Endothelial cell of umbilical vein (primary cell): ENCODE results near the gene NT5C. TPM values are rescaled to one million over a fixed set of nuclear protein-coding genes. Genes with fewer than 3 reads are reported as not detected.

Source experiments
- BruUV-seq: library from RNA; stranded (reverse); fragments of 400-500 nt; replicated peaks from 2 replicates; lab custom pipeline; 2021; lab: Mats Ljungman, UMichigan
- CTCF ChIA-PET: fragments of 300-600, 350-600 bp; sonication (Branson Sonifier 250); formaldehyde crosslinking; loops from one replicate; lab custom pipeline; 2021; ENCODE audit warnings: antibody characterized with exemption, inconsistent platforms; lab: Charles Lee
- POLR2A ChIA-PET: fragments of 300-600, 350-600 bp; sonication (Branson Sonifier 250); formaldehyde crosslinking; loops from one replicate; lab custom pipeline; 2021; ENCODE audit warnings: antibody characterized with exemption, inconsistent platforms; lab: Charles Lee
- DNase-seq: peaks from one replicate; pipeline ENCODE4 v3.0.0-alpha.2; 2011; ENCODE audit warnings: low read depth, low spot score
- FAIRE-seq: peaks from 2 replicates; lab custom pipeline; 2011; peaks lifted over from hg19 to GRCh38; lab: Jason Lieb, UNC
- H2AFZ ChIP-seq: 2 replicates; pipeline ENCODE4 v1.6.0; 2012; ENCODE audit warnings: low read depth, low read length, control low read depth, inconsistent platforms
- H3K27ac ChIP-seq: 2 replicates; pipeline ENCODE4 v1.5.1; 2011; ENCODE audit warnings: low read depth, mild to moderate bottlenecking, control low read depth, low read length, moderate library complexity; ENCODE audit not compliant: insufficient read depth
- H3K27me3 ChIP-seq, 2 experiments: 2 replicates each; pipeline versions ENCODE4 v1.6.0 to v1.6.1; 2011; ENCODE audit warnings: low read length in 2 of 2, mixed read lengths in 1 of 2; ENCODE audit not compliant: control insufficient read depth in 2 of 2, insufficient read depth in 2 of 2
- H3K36me3 ChIP-seq, 2 experiments: 2 replicates in 1 of 2; 3 replicates in 1 of 2; pipeline ENCODE4 v1.5.1; 2011; ENCODE audit warnings: low read length in 2 of 2, mild to moderate bottlenecking in 1 of 2, moderate library complexity in 1 of 2; ENCODE audit not compliant: control insufficient read depth in 2 of 2, insufficient read depth in 2 of 2; ENCODE audit errors: extremely low read depth in 1 of 2
- H3K4me1 ChIP-seq: 3 replicates; pipeline ENCODE4 v1.5.1; 2011; ENCODE audit warnings: mild to moderate bottlenecking, low read length; ENCODE audit not compliant: control insufficient read depth, insufficient read depth; ENCODE audit errors: extremely low read depth
- H3K4me2 ChIP-seq: 2 replicates; pipeline ENCODE4 v1.6.1; 2011; ENCODE audit warnings: low read length, control low read depth, mixed read lengths; ENCODE audit not compliant: insufficient read depth
- H3K4me3 ChIP-seq, 3 experiments: fragments of 200-600 bp in 1 of 3; sonication (generic), shearing (Covaris generic) in 1 of 3; replicated peaks in 1 of 3; 2 replicates each; pipeline ENCODE4 v1.5.1; 2011 to 2016; ENCODE audit warnings: control low read depth in 3 of 3, low read length in 3 of 3, mild to moderate bottlenecking in 2 of 3, inconsistent platforms in 1 of 3, low read depth in 1 of 3, moderate library complexity in 1 of 3; ENCODE audit not compliant: insufficient read depth in 1 of 3
- H3K79me2 ChIP-seq: 2 replicates; pipeline ENCODE4 v1.6.0; 2012; ENCODE audit warnings: low read length, inconsistent platforms; ENCODE audit not compliant: control insufficient read depth, insufficient read depth
- H3K9ac ChIP-seq: replicated peaks from 2 replicates; pipeline ENCODE3; 2011; ENCODE audit warnings: low read length, control low read depth; ENCODE audit not compliant: insufficient read depth; ENCODE audit errors: extremely low read depth
- H3K9me1 ChIP-seq: replicated peaks from 3 replicates; pipeline ENCODE4 v1.6.0; 2011; ENCODE audit warnings: mild to moderate bottlenecking, low read length; ENCODE audit not compliant: control insufficient read depth, insufficient read depth; ENCODE audit errors: extremely low read depth
- H3K9me3 ChIP-seq: replicated peaks from 2 replicates; pipeline ENCODE4 v1.5.1; 2012; ENCODE audit warnings: low read length, inconsistent platforms; ENCODE audit not compliant: control insufficient read depth, insufficient read depth
- H4K20me1 ChIP-seq: replicated peaks from 2 replicates; pipeline ENCODE3; 2011; ENCODE audit warnings: mild to moderate bottlenecking, low read length; ENCODE audit not compliant: control insufficient read depth, insufficient read depth; ENCODE audit errors: extremely low read depth
- EZH2 ChIP-seq: IDR thresholded peaks from 2 replicates; pipeline ENCODE4 v1.6.1; 2012; ENCODE audit warnings: borderline replicate concordance, low read depth, mild to moderate bottlenecking, moderate library complexity, low read length, inconsistent platforms; ENCODE audit not compliant: severe bottlenecking
- FOS ChIP-seq: IDR thresholded peaks from 2 replicates; pipeline ENCODE4 v1.6.1; 2011; ENCODE audit warnings: mild to moderate bottlenecking, low read length, moderate library complexity, borderline replicate concordance; ENCODE audit not compliant: insufficient read depth
- GATA2 ChIP-seq: IDR thresholded peaks from 2 replicates; pipeline ENCODE4 v1.7.0; 2011; ENCODE audit warnings: low read depth, mild to moderate bottlenecking, moderate library complexity, mixed read lengths, low read length; ENCODE audit not compliant: insufficient read length, insufficient read depth
- JUN ChIP-seq: IDR thresholded peaks from 2 replicates; pipeline ENCODE4 v1.6.1; 2011; ENCODE audit warnings: borderline replicate concordance, low read depth; ENCODE audit not compliant: insufficient read length, insufficient read depth
- MYC ChIP-seq: IDR thresholded peaks from one replicate; pipeline ENCODE4 v1.6.1; 2011; ENCODE audit warnings: mild to moderate bottlenecking, low read depth, low read length
- POLR2A ChIP-seq: IDR thresholded peaks from 2 replicates; pipeline ENCODE4 v1.6.1; 2012; ENCODE audit warnings: low read depth, mild to moderate bottlenecking, control low read depth, low read length
- POLR2AphosphoS5 ChIP-seq: IDR thresholded peaks from 2 replicates; pipeline ENCODE4 v1.6.1; 2012; ENCODE audit warnings: low read depth, mild to moderate bottlenecking, control low read depth, low read length, moderate library complexity; ENCODE audit not compliant: insufficient read depth
- dilution Hi-C: fragments of 300-500 bp; cut with MboI; formaldehyde crosslinking; loops from one replicate; pipeline ENCODE4 v1.15.0; 2019; ENCODE audit warnings: low sequenced_read_pairs; ENCODE audit not compliant: extremely low pct_ligation_motif_present
- intact Hi-C: fragments of 100-400 bp; cut with micrococcal nuclease; formaldehyde crosslinking; loops from one replicate; pipeline ENCODE4 v1.10.0; 2022
- polyA plus RNA-seq, 4 experiments: library from polyadenylated mRNA; depleted of rRNA in 3 of 4; stranded (reverse) in 3 of 4; unstranded in 1 of 4; fragments of >200 nt; gene quantifications; 2 replicates each; pipeline versions ENCODE4 v1.2.1 to v1.2.3, GENCODE V29; 2011 to 2012; ENCODE audit warnings: missing spikeins in 1 of 4
- total RNA-seq: library from RNA; stranded (reverse); gene quantifications from 2 replicates; pipeline ENCODE4 v1.2.3, GENCODE V29; 2021
- TF ChIP-seq, protein P1 (sequence below): IDR thresholded peaks from 2 replicates; pipeline ENCODE4 v1.6.1; 2011; ENCODE audit not compliant: insufficient read depth, insufficient read length
- TF ChIP-seq, protein P2 (sequence below), 2 donors: IDR thresholded peaks; 1 replicate in 1 of 2; 2 replicates in 1 of 2; pipeline ENCODE4 v1.5.1; 2011; ENCODE audit warnings: low read length in 2 of 2, mild to moderate bottlenecking in 2 of 2, moderate library complexity in 2 of 2, control low read depth in 1 of 2, inconsistent platforms in 1 of 2, low read depth in 1 of 2; ENCODE audit not compliant: insufficient read depth in 1 of 2; ENCODE audit errors: extremely low read depth in 1 of 2

Gene NT5C
- total and polyA plus RNA-seq, 2 donors (not counting 3 experiments of a cell fraction or from before 2014, with no cell fraction given) = 29.1 to 39.2 TPM

DNA sequence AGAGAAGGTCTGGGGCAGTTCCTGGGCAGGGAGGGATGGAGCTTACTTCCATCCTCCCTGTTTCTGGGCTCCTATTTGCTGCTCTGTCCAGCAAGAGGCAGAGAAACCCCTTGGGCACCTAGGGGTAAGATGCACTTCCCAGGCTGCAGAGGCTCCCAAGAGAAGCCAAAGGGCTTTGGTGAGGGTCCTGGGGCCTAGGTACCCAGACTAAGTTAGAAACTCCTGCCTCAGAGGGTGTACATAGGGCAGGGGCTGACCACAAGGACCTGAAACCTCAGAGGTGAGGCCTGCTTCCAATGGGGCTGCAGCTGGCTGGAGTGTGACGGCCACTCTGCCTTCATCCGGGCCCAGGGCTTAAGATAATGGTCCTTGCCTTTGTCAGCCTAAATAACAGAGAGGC is 23.3 kb downstream of the NT5C start:
- H3K36me3 ChIP-seq = no peaks in the 10 kb centered on the region
- DNase-seq (no peak), FAIRE-seq (no peak)
- H2AFZ ChIP-seq = no peak overlapping the region
- H3K4me3 ChIP-seq = no peak overlapping the region
- no peaks in the 10 kb centered on the region for H3K27me3 ChIP-seq
- CTCF ChIA-PET = interaction anchor here (4.3 to 5.1 kb wide), 2 partner anchors 20 to 46 kb away, joined by 35 to 80 read pairs; partner anchors contain the start of gene SLC16A5
- intact Hi-C loops (loop anchor here (5.0 kb wide), 2 partner anchors 61 to 74 kb away; partner anchors contain the start of genes ATP5PD, KCTD2 and SUMO2), dilution Hi-C loops (no loop called here)
- no peak overlapping the region for H3K4me2 ChIP-seq
- no peaks in the 10 kb centered on the region for H4K20me1 ChIP-seq
- H3K9ac ChIP-seq = no peak overlapping the region
- POLR2A ChIA-PET = no interaction called here
- no peak overlapping the region for H3K27ac ChIP-seq
- no peak for TF ChIP-seq EZH2
- TF ChIP-seq POLR2AphosphoS5 = no peak
- TF ChIP-seq, protein P1, sequence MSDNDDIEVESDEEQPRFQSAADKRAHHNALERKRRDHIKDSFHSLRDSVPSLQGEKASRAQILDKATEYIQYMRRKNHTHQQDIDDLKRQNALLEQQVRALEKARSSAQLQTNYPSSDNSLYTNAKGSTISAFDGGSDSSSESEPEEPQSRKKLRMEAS = no peak
- no peak for TF ChIP-seq JUN
- no peak for TF ChIP-seq FOS
- TF ChIP-seq, protein P2, sequence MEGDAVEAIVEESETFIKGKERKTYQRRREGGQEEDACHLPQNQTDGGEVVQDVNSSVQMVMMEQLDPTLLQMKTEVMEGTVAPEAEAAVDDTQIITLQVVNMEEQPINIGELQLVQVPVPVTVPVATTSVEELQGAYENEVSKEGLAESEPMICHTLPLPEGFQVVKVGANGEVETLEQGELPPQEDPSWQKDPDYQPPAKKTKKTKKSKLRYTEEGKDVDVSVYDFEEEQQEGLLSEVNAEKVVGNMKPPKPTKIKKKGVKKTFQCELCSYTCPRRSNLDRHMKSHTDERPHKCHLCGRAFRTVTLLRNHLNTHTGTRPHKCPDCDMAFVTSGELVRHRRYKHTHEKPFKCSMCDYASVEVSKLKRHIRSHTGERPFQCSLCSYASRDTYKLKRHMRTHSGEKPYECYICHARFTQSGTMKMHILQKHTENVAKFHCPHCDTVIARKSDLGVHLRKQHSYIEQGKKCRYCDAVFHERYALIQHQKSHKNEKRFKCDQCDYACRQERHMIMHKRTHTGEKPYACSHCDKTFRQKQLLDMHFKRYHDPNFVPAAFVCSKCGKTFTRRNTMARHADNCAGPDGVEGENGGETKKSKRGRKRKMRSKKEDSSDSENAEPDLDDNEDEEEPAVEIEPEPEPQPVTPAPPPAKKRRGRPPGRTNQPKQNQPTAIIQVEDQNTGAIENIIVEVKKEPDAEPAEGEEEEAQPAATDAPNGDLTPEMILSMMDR (IDR thresholded peaks at IDR 0.05; ENCODE audit: extremely low read depth in 1 of 2, insufficient read depth in 1 of 2, low read depth in 1 of 2, low read length in 2 of 2) = no peak
- TF ChIP-seq GATA2 = no peak
- TF ChIP-seq MYC = no peak
- TF ChIP-seq POLR2A = no peak
- H3K79me2 ChIP-seq = no peaks in the 10 kb centered on the region
- H3K9me1 ChIP-seq = no peaks in the 10 kb centered on the region
- H3K9me3 ChIP-seq = no peaks in the 10 kb centered on the region
- no TSS peak for BruUV-seq
- peaks cover 18% of the 10 kb centered on the region for H3K4me1 ChIP-seq
